ACC112 (cell line): Measurements from ENCODE around the gene CBX4.

Source experiments
- H2AFZ ChIP-seq: fragments of 200-600 bp; sonication (generic); one replicate; pipeline ENCODE4 v1.6.0; 2017; ENCODE audit warnings: antibody characterized with exemption, low read length; ENCODE audit not compliant: unreplicated experiment
- H3K27ac ChIP-seq: fragments of 200-600 bp; sonication (generic); 2 replicates; pipeline ENCODE4 v1.5.1; 2014; ENCODE audit warnings: low read depth, mild to moderate bottlenecking, antibody characterized with exemption, low read length, moderate library complexity
- H3K27me3 ChIP-seq: fragments of 200-600 bp; sonication (generic); 2 replicates; pipeline ENCODE4 v1.6.1; 2014; ENCODE audit warnings: mild to moderate bottlenecking, antibody characterized with exemption, low read length, moderate library complexity, mixed read lengths; ENCODE audit not compliant: insufficient read depth
- H3K36me3 ChIP-seq: fragments of 200-600 bp; sonication (generic); 2 replicates; pipeline ENCODE4 v1.6.1; 2016; ENCODE audit warnings: mild to moderate bottlenecking, antibody characterized with exemption, low read length, moderate library complexity, mixed read lengths; ENCODE audit not compliant: insufficient read depth
- H3K4me1 ChIP-seq: fragments of 200-600 bp; sonication (generic); one replicate; pipeline ENCODE4 v1.6.1; 2016; ENCODE audit warnings: low read length, mixed read lengths; ENCODE audit not compliant: insufficient read depth, unreplicated experiment, control insufficient read depth
- H3K4me3 ChIP-seq: fragments of 200-600 bp; sonication (generic); 2 replicates; pipeline ENCODE4 v1.5.1; 2014; ENCODE audit warnings: mild to moderate bottlenecking, low read depth, low read length
- H3K79me2 ChIP-seq: fragments of 200-600 bp; sonication (generic); one replicate; pipeline ENCODE4 v1.6.0; 2016; ENCODE audit warnings: low read length; ENCODE audit not compliant: control insufficient read depth, unreplicated experiment, insufficient read depth

CBX4 gene

GRCh38 chr17:79839356-79840268 lies at the start of gene CBX4:
TSS of gene CBX4 (minus strand) at chr17:79839440. CDS start at chr17:79839251, 189 bp downstream.
- Histone ChIP-seq H2AFZ (peak within 1 kb of the TSS; percentile 66), H3K4me3 (peak within 1 kb of the TSS; percentile 84), H3K4me1 (peaks cover 16% of the 10 kb centered on the region), H3K27me3 (peaks cover 39% of the 10 kb centered on the region), H3K27ac (peak within 1 kb of the TSS; percentile 47), H3K36me3 (peaks cover 6% of the 10 kb centered on the region; the same call in 1 of the 2 replicates), H3K79me2 (peaks cover 13% of the 10 kb centered on the region)

- Histone ChIP-seq H3K27ac (no peak overlapping the region), H3K36me3 (no peaks in the 10 kb centered on the region), H2AFZ (no peak overlapping the region), H3K27me3 (peaks cover 70% of the 10 kb centered on the region), H3K4me3 (no peak overlapping the region), H3K4me1 (no peaks in the 10 kb centered on the region), H3K79me2 (no peaks in the 10 kb centered on the region)
These were observed 48.8 kb upstream of the CBX4 start for GRCh38 chr17:79888009-79888540.

- H3K27me3 ChIP-seq = peaks cover 70% of the 10 kb centered on the region
- no peak overlapping the region for H3K4me3 ChIP-seq
- H3K36me3 ChIP-seq = no peaks in the 10 kb centered on the region
- no peaks in the 10 kb centered on the region for H3K4me1 ChIP-seq
- no peaks in the 10 kb centered on the region for H3K79me2 ChIP-seq
- H3K27ac ChIP-seq = no peak overlapping the region
- H2AFZ ChIP-seq = no peak overlapping the region
These were observed 48.3 kb upstream of the CBX4 start for GRCh38 chr17:79887451-79887991.

GRCh38 chr17:79883202-79883601 lies 44.0 kb upstream of the CBX4 start:
- Histone ChIP-seq H2AFZ (no peak overlapping the region), H3K36me3 (no peaks in the 10 kb centered on the region), H3K4me3 (no peak overlapping the region), H3K27me3 (peaks cover 43% of the 10 kb centered on the region), H3K27ac (no peak overlapping the region), H3K4me1 (no peaks in the 10 kb centered on the region), H3K79me2 (no peaks in the 10 kb centered on the region)

GRCh38 chr17:79878329-79878947 lies 39.2 kb upstream of the CBX4 start:
- no peaks in the 10 kb centered on the region for H3K79me2 ChIP-seq
- peaks cover 24% of the 10 kb centered on the region for H3K27me3 ChIP-seq
- H3K27ac ChIP-seq = no peak overlapping the region
- no peaks in the 10 kb centered on the region for H3K4me1 ChIP-seq
- H3K4me3 ChIP-seq = no peak overlapping the region
- H3K36me3 ChIP-seq = no peaks in the 10 kb centered on the region
- H2AFZ ChIP-seq = no peak overlapping the region

- H3K27ac ChIP-seq = no peak overlapping the region
- no peaks in the 10 kb centered on the region for H3K36me3 ChIP-seq
- H2AFZ ChIP-seq = no peak overlapping the region
- H3K4me1 ChIP-seq = no peaks in the 10 kb centered on the region
- H3K27me3 ChIP-seq = peaks cover 13% of the 10 kb centered on the region
- no peak overlapping the region for H3K4me3 ChIP-seq
- no peaks in the 10 kb centered on the region for H3K79me2 ChIP-seq
These were observed 37.8 kb upstream of the CBX4 start for GRCh38 chr17:79877041-79877440.

GRCh38 chr17:79875511-79875910 lies 36.3 kb upstream of the CBX4 start:
- no peak overlapping the region for H3K4me3 ChIP-seq
- no peaks in the 10 kb centered on the region for H3K79me2 ChIP-seq
- no peaks in the 10 kb centered on the region for H3K4me1 ChIP-seq
- H3K27ac ChIP-seq = no peak overlapping the region
- H2AFZ ChIP-seq = no peak overlapping the region
- 0 out of 2 replicates have a peak, but pooled peaks cover 3% of the 10 kb centered on the region for H3K27me3 ChIP-seq
- no peaks in the 10 kb centered on the region for H3K36me3 ChIP-seq

GRCh38 chr17:79874329-79874981 lies 35.2 kb upstream of the CBX4 start:
- Histone ChIP-seq H3K4me3 (no peak overlapping the region), H3K27me3 (0 out of 2 replicates have a peak, but pooled peaks cover 3% of the 10 kb centered on the region), H3K4me1 (no peaks in the 10 kb centered on the region), H2AFZ (no peak overlapping the region), H3K79me2 (no peaks in the 10 kb centered on the region), H3K27ac (no peak overlapping the region), H3K36me3 (no peaks in the 10 kb centered on the region)

- Histone ChIP-seq H2AFZ (no peak overlapping the region), H3K27ac (no peak overlapping the region), H3K27me3 (0 out of 2 replicates have a peak, but pooled peaks cover 3% of the 10 kb centered on the region), H3K4me3 (no peak overlapping the region), H3K4me1 (no peaks in the 10 kb centered on the region), H3K36me3 (no peaks in the 10 kb centered on the region), H3K79me2 (no peaks in the 10 kb centered on the region)
These were observed 34.3 kb upstream of the CBX4 start for GRCh38 chr17:79873583-79873982.

- H2AFZ ChIP-seq = no peak overlapping the region
- H3K79me2 ChIP-seq = no peaks in the 10 kb centered on the region
- no peaks in the 10 kb centered on the region for H3K4me1 ChIP-seq
- 0 out of 2 replicates have a peak, but pooled peaks cover 3% of the 10 kb centered on the region for H3K27me3 ChIP-seq
- H3K27ac ChIP-seq = no peak overlapping the region
- no peak overlapping the region for H3K4me3 ChIP-seq
- no peaks in the 10 kb centered on the region for H3K36me3 ChIP-seq
These were observed 33.5 kb upstream of the CBX4 start for GRCh38 chr17:79872762-79873161.
